DMS 273 (cell line): Measurements from ENCODE around the gene SH3RF3.

Experiments
- DNase-seq: peaks from one replicate; lab custom pipeline; 2025; ENCODE audit not compliant: unreplicated experiment; lab: John Stamatoyannopoulos, UW

The SH3RF3 gene

DNA sequence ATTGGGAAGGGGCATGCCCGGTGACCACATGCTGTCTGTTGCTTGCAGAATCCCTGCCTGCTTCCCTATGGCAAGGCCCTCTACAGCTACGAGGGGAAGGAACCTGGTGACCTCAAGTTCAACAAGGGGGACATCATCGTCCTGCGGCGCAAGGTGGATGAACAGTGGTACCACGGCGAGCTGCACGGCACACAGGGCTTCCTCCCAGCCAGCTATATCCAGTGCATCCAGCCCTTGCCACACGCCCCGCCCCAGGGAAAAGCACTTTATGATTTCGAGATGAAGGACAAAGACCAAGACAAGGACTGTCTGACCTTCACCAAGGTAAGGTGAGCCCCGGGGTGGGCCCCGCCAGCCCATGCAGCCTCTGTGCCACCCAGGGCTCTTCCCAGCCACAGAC lies 218.6 kb downstream of the SH3RF3 start:
- no peak for DNase-seq

DNA sequence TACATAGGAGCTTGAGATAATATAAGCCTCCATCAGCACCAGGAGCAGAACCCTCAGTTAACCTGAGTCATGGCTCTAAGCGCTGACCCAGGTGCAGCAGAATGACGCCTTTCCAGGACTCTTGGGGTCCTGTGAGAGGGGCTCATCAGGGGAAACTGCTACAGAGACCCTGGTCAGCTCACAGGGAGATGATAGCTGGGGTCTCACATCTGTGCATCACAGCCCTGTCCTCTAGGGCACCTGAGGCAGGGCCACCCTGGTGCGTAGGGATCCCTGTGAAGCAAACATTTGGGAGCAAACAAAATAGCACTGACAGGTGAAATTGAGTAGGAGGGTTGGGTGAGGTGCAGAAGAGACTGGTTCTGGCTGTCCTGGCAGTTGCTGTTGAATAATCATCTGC lies 219.2 kb downstream of the SH3RF3 start:
- DNase-seq, result no peak

GRCh38 chr2:109348671-109349502 lies 219.9 kb downstream of the SH3RF3 start:
- no peak for DNase-seq

- DNase-seq, result peak; percentile 10
These were observed 220.8 kb downstream of the SH3RF3 start for GRCh38 chr2:109349503-109350465.

DNA sequence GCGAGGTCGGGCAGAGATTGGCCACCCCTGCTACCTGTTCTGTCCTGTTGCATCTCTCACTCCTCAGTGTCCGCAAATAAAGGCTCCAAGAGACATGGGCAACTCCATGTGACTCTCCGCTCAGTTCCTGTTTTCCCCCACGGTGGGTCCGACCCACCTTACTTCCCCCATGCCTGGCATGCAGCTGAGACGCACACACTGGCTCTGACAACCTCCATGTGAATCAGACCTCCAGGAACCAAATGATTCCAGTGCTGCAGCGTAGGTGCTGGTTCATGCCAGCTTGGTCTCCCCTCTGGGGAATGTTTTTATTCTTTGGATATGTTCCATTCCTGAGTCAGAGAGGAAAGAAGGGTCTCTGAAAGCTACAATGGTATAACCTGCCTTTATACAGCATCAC lies 221.5 kb downstream of the SH3RF3 start:
- DNase-seq, result no peak

- peak; percentile 67 for DNase-seq
These were observed 222.3 kb downstream of the SH3RF3 start for GRCh38 chr2:109351164-109351756.

- no peak for DNase-seq
These were observed 223.3 kb downstream of the SH3RF3 start for GRCh38 chr2:109352056-109352897.

GRCh38 chr2:109352898-109353689 lies 224.1 kb downstream of the SH3RF3 start:
- no peak for DNase-seq

DNA sequence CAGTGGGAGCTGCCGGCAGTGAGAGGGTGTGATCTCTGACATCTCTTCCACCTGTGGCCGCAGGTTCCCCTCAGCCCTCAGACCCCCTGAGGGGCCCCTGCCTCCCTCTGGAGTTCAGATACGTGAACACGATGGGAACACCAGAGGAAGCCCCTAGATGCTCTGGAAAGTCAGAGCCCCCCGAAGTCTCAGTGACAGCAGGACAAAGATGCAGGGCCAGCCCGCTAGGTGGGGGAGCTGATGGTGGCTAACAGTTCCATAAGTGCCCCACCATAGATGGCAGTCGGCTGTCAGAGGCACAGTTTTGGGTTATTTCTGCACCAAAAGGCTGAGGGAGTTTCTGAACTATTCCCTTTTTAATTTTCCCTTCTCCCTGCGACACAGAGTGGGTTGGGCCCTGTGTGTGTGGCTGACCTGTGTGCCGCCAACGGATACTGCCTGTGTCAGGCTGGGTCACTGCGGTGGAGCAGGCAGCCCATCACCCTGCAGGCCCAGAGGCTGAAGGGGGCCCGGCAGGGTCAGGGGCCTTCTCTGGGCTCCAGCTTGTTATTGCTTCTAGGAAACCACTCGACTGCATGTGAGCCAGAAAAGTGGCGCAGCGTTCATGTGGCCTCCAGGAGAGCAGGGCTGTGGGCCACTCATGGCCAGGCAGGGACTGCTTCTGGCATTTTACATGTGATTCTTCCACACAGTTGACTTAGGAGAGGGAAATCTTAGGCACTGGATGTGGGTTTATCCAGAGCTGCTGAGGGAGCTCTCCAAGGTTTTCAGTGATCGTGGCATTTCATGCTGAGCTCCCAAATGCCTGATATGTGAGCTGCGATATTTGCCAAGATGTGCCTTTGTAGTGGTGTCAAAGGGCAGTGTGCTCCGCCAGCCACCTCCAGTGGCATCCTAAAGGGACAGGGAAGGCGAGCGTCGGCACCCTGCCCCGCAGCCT lies 225.1 kb downstream of the SH3RF3 start:
- DNase-seq, result no peak

DNA sequence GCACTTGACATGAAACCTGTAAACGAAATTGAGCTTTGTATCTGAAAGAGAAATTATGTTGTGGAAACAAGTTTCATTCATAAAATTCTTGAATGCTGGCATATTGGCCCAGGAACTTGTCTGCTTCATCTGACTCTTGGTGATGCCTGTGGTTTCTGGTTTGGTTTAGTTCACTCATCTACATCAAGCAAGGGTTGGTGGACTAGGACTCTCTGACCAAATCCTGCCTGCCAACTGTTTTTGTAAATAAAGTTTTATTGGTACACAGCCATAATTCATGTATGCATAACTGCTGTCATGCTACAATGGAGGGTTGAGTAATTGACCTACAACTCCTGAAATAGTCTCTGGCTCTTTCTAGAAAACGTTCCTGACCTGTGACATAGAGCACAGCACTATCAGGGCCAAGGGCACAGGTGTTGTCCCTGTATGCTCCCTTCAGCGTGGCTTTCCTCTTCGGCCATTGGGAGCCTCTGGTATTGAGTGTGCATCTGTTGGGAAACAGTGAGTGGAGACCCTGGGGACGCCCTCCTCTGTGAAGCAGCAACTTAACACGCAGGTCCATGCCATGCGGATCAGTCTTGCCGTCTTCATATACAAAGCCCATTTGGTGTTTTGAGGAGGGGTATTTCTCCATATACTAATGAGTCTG lies 226.3 kb downstream of the SH3RF3 start:
- no peak for DNase-seq

- DNase-seq, result peak; percentile 67
These were observed 227.5 kb downstream of the SH3RF3 start for GRCh38 chr2:109356324-109357035.

DNA sequence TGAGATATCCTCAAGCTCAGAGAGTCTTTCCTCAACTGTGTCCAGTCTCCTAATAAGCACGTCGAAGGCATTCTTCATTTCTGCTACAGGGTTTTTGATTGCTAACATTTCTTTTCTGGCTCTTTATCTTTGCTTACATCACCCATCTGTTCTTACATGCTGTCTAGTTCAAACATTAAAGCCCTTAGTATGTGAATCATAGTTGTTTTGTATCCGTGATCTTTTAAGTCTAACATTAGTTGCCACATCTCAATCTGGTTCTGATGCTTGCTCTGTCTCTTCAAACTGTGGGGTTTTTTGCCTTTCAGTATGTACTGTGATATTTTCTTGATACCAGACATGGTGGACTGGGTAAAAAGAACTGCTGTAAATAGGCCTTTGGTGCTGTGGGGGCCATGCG lies 235.2 kb downstream of the SH3RF3 start:
- peak; percentile 34 for DNase-seq

- no peak for DNase-seq
These were observed 236.1 kb downstream of the SH3RF3 start for GRCh38 chr2:109365131-109365530.

DNA sequence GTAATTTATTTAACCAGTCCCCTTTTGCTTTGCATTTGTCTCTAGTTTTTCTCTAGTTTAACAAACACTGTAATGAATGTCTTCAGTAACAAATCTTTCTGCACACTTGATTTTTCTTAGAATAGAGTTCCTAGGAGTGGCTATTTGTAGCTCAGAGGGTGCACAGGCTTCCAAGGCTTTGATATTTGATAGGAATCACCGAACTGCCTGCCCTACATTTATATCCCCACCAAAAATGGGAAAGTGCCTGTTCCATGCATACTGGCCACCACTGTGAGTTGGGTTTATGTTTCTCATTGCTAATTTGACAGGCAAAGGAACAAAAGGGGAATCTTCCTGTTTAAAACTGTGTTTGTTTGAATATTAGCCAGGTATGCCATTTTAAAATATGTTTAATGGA lies 238.7 kb downstream of the SH3RF3 start:
- DNase-seq, result no peak

DNA sequence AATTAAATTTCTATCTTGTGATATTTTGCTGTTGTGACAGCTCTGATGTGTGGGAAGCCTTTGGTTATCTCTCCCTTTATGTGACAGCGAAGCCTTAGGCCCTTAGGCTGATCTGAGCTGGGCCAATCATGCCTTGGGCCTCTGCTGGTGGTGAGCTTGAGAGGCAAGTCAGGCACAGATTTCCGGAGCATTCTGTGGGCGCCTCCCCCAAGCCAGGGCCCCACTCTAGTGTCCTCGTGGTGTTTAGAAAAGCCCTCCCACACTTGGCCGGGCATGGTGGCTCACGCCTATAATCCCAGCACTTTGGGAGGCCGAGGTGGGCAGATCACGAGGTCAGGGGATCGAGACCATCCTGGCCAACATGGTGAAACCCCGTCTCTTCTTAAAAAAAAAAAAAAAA lies 239.8 kb downstream of the SH3RF3 start:
- no peak for DNase-seq

- DNase-seq, result no peak
These were observed 240.7 kb downstream of the SH3RF3 start for GRCh38 chr2:109369671-109370191.

DNA sequence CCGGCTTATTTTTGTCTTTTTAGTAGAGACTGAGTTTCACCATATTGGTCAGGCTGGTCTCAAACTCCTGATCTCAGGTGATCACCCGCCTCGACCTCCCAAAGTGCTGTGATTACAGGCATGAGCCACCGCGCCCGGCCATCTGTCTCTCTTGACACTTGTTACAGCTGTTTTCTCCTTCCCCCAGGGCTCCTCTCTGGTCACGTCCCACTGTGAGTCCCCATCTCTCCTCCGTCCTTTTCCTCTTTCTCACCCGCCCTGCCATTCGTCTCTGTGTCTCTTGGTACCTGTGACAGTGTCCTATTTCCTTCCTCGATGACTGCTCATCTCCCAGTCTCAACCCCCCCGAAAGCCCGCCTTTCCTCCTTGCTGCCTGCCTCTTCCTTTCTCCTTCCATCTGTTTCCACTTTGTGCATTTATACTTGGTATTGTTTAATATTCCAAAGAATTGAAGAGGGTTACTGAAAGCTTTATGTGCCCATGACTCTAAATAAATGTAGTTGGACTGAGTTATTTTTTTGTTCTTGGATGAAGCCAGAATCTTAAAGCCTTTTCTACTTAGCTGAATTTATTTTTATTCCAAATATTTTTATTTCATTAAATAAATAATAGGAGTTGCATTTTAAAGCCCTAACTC lies 241.5 kb downstream of the SH3RF3 start:
- no peak for DNase-seq
